Inflammatory macrophage treated with lipopolysaccharide for 4 hours (primary cell): ENCODE data around the gene E2F3.

Experiments
- DNase-seq: peaks from one replicate; pipeline ENCODE4 v3.0.0-alpha.2; 2020

E2F3 gene

GRCh38 chr6:20401205-20402091 lies at the start of gene E2F3:
Gene E2F3 (plus strand): TSS chr6:20401879. CDS start chr6:20402233, 354 bp downstream.
- peak; percentile 100 for DNase-seq

DNA sequence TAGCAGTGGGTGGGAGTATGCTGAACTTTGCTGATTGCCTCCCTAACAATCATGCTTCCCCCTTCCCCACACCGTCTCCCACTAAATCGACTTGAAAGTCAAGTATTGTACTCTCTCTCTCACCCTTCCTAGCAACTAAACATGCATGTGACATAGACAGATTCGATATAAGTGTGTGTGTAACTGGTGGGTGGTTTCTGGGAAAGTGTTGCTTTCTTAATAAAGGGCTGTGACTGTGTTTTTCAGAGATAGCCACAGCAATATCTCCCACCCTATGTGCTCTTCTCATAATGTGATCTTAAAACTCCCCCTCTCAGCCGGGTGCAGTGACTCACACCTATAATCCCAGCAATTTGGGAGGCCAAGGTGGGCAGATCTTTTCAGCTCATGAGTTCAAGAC lies 49.3 kb upstream of the E2F3 start:
- no peak for DNase-seq

DNA sequence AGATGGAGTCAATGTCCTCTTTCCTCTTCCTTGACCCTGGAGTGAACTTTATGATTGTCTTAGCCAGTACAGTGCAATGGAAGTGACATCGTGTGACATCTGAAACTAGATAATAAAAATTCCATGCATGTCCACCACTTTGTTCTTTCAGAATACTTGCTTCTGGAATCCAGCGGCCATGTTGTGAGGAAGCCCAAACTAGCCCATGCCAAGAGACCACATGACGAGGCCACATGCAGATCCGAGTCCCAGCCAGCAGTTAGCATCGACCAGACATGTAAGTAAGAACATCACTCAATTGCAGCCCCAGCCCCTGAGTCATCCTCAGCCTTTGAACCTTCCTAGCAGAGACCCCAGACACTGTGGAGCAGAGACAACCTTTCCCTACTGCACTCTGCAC lies 48.5 kb upstream of the E2F3 start:
- no peak for DNase-seq

- no peak for DNase-seq
Observed at GRCh38 chr6:20354366-20354765, 47.3 kb upstream of the E2F3 start.

GRCh38 chr6:20360471-20361119 lies 41.1 kb upstream of the E2F3 start:
- no peak for DNase-seq

- DNase-seq = no peak
Observed at GRCh38 chr6:20362623-20363022, 39.1 kb upstream of the E2F3 start.

GRCh38 chr6:20364327-20364726 lies 37.4 kb upstream of the E2F3 start:
- no peak for DNase-seq

DNA sequence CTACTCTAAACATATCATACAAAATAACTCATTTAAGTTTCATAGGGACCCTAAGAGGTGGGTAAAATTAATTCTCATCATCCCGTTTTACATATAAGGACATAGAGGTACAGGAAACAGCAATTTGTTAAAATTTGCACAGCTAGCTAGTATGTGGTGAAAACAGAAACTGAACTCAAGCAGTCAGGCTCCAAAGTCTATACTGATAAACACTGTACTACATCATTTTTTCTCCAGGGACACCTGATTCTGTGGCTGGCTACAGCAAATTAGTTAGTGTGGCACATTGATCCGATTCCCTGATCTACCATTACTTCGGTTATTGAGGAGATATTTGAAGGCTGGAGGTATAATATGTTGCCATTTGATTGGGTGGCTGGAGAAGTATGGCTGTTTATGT lies 36.2 kb upstream of the E2F3 start:
- no peak for DNase-seq

DNA sequence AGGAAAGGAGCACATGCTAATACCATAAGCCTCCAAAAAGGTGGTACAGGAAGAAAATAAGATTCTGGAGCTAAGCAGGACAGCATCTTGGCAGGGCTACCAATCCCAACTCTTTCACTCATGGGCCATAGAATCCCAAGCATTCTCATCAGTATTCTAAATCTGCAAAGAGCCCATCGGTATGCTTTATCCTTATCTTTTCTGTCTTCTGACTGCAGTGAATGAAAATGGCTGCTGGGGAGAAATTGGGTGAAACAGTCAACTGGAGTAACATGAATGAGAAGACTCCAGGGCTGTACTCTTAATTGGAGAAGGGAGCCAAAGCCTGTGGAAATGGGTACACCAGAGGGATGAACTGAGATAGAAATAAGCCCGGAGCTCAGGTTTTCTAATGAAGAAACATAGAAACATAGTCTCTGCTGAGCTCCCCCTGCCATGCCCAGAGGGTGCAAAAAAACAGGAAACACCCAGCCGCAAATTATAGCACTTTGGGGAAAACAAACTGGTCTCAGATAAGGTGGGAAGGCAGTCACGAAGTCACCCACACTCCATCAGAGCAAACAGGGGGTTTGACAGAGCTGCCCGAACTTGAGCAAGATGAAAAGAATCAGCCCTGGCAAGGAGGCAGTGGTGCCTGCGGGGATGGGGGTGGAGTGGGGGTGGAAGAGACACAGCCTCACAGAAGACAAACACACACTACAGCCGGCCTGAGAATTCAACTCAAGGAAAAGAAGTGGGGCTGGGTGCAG lies 35.4 kb upstream of the E2F3 start:
- no peak for DNase-seq

- DNase-seq = peak; percentile 61
Observed at GRCh38 chr6:20367743-20368485, 33.8 kb upstream of the E2F3 start.

DNA sequence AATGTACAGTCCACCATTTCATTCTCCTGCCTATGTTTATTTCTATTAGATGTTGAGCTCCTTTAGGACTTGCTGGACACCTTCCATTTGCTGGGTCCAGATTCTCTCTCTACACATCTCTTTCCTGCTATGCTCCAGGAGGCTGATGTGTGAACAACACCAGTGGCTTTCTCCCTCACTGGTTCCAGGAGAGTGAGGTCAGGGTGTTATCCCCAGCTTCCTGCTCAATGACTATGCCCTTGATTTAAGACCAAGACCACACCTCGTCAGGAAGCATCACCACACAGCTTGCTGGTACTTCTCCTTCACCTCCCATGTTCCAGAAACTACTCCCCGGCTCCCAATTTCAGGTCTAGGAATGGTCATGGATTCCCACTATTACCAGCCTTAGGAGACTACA lies 31.3 kb upstream of the E2F3 start:
- DNase-seq = no peak

- DNase-seq = no peak
Observed at GRCh38 chr6:20370801-20371200, 30.9 kb upstream of the E2F3 start.

DNA sequence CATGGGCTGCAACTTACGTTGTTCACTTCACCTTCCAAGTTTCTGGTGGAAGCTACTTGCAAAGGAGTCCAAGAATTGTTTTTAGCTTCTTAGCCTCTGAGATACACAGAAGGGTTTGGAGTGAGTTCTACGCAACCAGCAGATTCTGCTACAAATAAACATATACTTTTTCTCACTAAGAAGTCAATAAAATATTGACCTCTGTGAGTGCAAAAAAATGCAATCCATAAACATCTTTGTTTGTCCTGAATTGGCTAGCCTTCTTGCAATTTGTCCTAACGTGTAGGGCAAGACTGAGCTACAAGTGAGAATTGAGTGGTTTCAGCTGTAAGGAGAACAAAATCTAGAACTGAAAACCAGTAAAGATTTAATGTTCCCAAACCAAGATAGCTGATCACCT lies 26.2 kb upstream of the E2F3 start:
- DNase-seq = no peak

DNA sequence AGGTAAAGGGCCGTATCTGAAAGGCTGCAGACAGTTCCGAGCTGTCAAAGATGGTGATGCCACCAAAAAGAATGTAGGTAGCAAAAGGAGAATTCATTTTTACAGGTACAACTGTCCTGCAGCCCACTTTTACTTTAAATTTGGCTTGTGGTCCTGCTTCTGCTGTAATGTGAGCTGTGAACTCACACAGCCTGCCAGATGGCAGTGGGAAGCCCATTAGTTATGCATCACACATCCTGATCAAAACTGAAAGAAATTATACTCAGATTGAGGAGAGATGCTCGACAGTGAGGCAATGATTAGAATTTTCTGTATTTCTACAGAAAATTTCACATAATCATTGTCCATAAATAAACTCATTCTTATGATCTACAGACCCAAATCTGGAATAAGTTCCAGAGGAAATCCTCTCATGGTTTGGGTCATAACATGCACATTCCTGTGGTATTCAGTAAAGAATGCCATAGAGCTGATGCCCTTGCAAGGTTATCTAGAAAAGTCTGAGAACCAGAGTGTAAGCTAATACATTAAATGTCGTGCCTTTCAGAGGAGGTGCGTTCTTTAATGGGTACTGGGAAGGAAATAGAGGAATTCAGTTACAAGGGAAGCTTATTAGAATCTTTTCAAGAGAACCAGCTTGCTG lies 23.9 kb upstream of the E2F3 start:
- peak; percentile 31 for DNase-seq

GRCh38 chr6:20379231-20379630 lies 22.4 kb upstream of the E2F3 start:
- no peak for DNase-seq

DNA sequence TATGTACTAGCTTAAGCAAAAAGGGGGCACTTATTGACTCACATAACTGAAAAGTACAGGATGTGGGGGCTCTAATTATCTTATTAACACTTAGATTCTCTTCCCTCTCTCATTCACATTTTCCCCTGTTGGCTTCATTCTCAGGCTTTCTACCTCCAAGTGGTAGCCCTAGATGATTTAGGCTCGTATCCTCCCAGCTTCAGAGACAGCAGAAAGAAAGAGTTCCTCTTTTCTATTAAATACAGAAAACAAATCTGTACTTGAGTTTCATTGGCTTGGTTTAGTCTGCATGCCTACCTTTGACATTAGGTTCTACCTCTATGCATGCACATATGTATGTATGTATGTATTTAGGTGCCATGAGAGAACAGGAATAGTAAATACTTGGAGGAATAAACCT lies 15.5 kb upstream of the E2F3 start:
- no peak for DNase-seq

DNA sequence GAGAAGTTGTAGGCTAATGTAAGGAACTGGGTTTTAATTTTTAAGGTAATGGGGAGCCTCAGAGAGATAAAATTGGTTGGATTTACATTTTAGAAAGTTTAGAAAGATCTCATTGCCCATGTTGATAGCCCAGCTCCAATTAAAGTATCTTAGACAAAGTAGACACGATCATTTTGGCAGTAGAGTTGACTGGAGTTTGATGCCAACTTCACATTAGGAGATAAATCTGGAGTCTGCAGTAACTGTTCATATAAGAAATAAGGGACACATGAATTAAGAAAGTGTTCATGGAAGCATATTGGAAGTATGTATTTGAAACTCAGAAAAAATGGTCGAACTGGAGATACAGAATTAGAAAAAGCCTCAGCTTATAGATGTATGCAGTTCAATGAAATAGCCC lies 12.6 kb upstream of the E2F3 start:
- DNase-seq = no peak

DNA sequence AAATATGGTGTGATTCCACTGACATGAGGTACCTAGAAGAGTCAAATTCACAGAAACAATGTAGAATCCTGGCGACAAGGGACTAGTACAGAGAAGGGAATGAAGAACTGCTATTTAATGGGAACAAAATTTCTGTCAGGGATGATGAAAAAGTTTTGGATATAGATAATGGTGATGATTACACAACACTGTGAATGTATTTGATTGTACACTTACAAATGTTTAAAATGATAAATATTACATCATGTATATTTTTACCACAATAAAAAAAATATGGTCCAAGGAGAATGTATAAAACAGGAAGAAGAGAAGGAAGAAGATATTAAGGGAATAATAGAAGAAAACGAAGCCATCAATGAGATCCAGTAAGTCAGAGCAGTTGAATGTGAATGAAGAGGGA lies 8.4 kb upstream of the E2F3 start:
- DNase-seq = no peak

DNA sequence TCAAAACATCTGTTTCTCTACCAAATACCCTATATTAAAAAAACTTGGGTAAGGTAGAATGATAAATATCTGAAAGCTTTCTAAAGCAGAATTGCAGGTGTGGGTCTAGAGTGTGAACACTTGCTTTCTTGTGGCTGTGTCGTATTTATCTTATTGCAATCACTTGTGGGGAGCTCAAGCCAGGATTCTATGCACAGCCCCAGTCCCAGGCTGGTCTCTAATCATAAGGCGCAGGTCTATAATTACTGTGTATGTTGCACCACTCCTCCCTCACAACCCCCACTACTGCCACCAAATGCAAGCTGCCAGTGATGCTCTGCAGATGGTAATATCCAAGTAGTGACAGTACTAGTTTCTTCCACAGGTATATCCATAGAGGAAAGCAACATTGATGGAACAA lies 2.2 kb upstream of the E2F3 start:
- no peak for DNase-seq

- peak; percentile 91 for DNase-seq
Observed at GRCh38 chr6:20400456-20401204, 1.0 kb upstream of the E2F3 start.

- DNase-seq = no peak
Observed at GRCh38 chr6:20402092-20402341, 338 bp downstream of the E2F3 start.
